Loucy (cell line): ENCODE measurements around the gene CD101.

ENCODE experiments used
- H2AFZ ChIP-seq: fragments of 200-600 bp; sonication (generic); 2 replicates; pipeline ENCODE4 v1.6.0; 2016; ENCODE audit warnings: antibody characterized with exemption, mild to moderate bottlenecking, low read length, moderate library complexity
- H3F3A ChIP-seq: fragments of 200-600 bp; 2 replicates; pipeline ENCODE4 v1.6.0; 2016; ENCODE audit warnings: antibody characterized with exemption, low read depth, mild to moderate bottlenecking
- H3K27me3 ChIP-seq: fragments of 200-600 bp; sonication (generic); 2 replicates; pipeline ENCODE4 v1.6.1; 2014; ENCODE audit warnings: low read length, mild to moderate bottlenecking; ENCODE audit not compliant: insufficient read depth, poor library complexity, severe bottlenecking
- H3K36me3 ChIP-seq: fragments of 200-600 bp; sonication (generic); 2 replicates; pipeline ENCODE4 v1.6.1; 2016; ENCODE audit warnings: low read length; ENCODE audit not compliant: insufficient read depth
- H3K4me1 ChIP-seq: fragments of 200-600 bp; sonication (generic); 2 replicates; pipeline ENCODE4 v1.5.1; 2014; ENCODE audit warnings: low read length, mild to moderate bottlenecking; ENCODE audit not compliant: insufficient read depth, poor library complexity, severe bottlenecking
- H3K4me2 ChIP-seq: fragments of 200-600 bp; sonication (generic); 2 replicates; pipeline ENCODE4 v1.6.0; 2014; ENCODE audit warnings: antibody characterized with exemption, low read length, low read depth, mild to moderate bottlenecking; ENCODE audit not compliant: poor library complexity, severe bottlenecking
- H3K4me3 ChIP-seq: fragments of 200-600 bp; sonication (generic); 2 replicates; pipeline ENCODE4 v1.5.1; 2014; ENCODE audit warnings: low read length, mild to moderate bottlenecking, mixed read lengths; ENCODE audit not compliant: poor library complexity, severe bottlenecking
- H3K79me2 ChIP-seq: fragments of 200-600 bp; sonication (generic); 2 replicates; pipeline ENCODE4 v1.6.1; 2014; ENCODE audit warnings: low read length; ENCODE audit not compliant: insufficient read depth
- H3K9ac ChIP-seq: fragments of 200-600 bp; sonication (generic); 2 replicates; pipeline ENCODE4 v1.6.0; 2014; ENCODE audit warnings: mild to moderate bottlenecking, low read depth, low read length, moderate library complexity; ENCODE audit not compliant: poor library complexity, severe bottlenecking
- H3K9me2 ChIP-seq: fragments of 200-600 bp; sonication (generic); replicated peaks from 2 replicates; pipeline ENCODE4 v1.6.1; 2016; ENCODE audit warnings: low read depth, low read length, mixed read lengths
- H3K9me3 ChIP-seq: fragments of 200-600 bp; sonication (generic); 2 replicates; pipeline ENCODE4 v1.6.1; 2014; ENCODE audit warnings: mild to moderate bottlenecking, antibody characterized with exemption, low read length, low read depth; ENCODE audit not compliant: insufficient read depth
- H4K20me1 ChIP-seq: fragments of 200-600 bp; sonication (generic); 2 replicates; pipeline ENCODE4 v1.6.0; 2014; ENCODE audit warnings: antibody characterized with exemption, low read length, mild to moderate bottlenecking; ENCODE audit not compliant: insufficient read depth, poor library complexity, severe bottlenecking
- EZH2phosphoT487 ChIP-seq: fragments of 200-600 bp; IDR thresholded peaks from 2 replicates; pipeline ENCODE4 v1.6.1; 2018; ENCODE audit warnings: antibody characterized with exemption, mild to moderate bottlenecking, moderate library complexity, borderline replicate concordance
- TF ChIP-seq, protein P1 (sequence below): fragments of 200-600 bp; sonication (generic); conservative IDR thresholded peaks from 2 replicates; pipeline ENCODE4 v1.5.1; 2014; ENCODE audit warnings: mild to moderate bottlenecking, antibody characterized with exemption, low read length

Gene CD101

DNA sequence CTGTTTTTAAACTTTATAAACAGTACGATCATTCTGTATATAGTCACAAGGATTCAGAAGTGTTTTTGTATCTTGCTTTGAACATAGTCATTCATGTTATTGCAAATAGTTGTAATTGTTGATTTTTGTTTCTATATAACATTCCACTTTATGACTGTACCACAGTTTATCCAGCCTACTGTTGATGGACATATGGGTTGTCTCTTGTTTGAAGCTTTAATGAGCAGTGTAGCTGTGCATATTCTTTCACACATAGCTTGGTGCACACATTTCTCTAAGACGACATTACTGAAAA, 6.1 kb downstream of the CD101 start:
- H3K9ac ChIP-seq: no peak overlapping the region
- no peaks in the 10 kb centered on the region for H3K9me3 ChIP-seq
- H3F3A ChIP-seq: no peaks in the 10 kb centered on the region
- no peak overlapping the region for H2AFZ ChIP-seq
- H3K4me3 ChIP-seq: no peak overlapping the region
- peaks cover 15% of the 10 kb centered on the region for H3K4me1 ChIP-seq
- H3K9me2 ChIP-seq: no peaks in the 10 kb centered on the region
- no peak overlapping the region for H3K4me2 ChIP-seq
- TF ChIP-seq, protein P1, sequence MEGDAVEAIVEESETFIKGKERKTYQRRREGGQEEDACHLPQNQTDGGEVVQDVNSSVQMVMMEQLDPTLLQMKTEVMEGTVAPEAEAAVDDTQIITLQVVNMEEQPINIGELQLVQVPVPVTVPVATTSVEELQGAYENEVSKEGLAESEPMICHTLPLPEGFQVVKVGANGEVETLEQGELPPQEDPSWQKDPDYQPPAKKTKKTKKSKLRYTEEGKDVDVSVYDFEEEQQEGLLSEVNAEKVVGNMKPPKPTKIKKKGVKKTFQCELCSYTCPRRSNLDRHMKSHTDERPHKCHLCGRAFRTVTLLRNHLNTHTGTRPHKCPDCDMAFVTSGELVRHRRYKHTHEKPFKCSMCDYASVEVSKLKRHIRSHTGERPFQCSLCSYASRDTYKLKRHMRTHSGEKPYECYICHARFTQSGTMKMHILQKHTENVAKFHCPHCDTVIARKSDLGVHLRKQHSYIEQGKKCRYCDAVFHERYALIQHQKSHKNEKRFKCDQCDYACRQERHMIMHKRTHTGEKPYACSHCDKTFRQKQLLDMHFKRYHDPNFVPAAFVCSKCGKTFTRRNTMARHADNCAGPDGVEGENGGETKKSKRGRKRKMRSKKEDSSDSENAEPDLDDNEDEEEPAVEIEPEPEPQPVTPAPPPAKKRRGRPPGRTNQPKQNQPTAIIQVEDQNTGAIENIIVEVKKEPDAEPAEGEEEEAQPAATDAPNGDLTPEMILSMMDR: no peak
- TF ChIP-seq EZH2phosphoT487: no peak
- no peaks in the 10 kb centered on the region for H3K79me2 ChIP-seq
- H3K27me3 ChIP-seq: no peaks in the 10 kb centered on the region
- H4K20me1 ChIP-seq: no peaks in the 10 kb centered on the region
- no peaks in the 10 kb centered on the region for H3K36me3 ChIP-seq

DNA sequence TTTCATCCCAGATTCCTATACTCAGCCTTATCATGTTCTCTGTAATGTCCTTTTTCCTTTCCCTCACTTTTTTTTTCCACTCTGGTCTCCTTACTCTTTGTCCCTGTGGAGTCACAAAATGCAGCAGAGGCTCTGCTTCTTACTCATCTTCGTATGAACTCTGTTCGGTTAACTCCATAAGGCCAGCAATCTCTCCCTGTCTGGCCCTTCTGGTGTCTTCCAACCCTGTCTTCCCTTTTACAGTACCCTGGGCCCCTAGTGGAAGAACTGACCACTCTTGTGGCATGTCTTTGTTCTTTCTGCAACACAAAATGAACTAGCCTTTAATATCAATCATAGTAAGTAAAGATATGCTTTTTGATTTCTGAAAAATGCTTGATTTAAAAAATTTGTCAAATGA, 7.1 kb downstream of the CD101 start:
- TF ChIP-seq EZH2phosphoT487: no peak
- TF ChIP-seq, protein P1: 0 out of 2 replicates have a peak, but pooled peaks have one; percentile 11
- peak overlapping the region; percentile 57; the same call in 1 of the 2 replicates for H2AFZ ChIP-seq

DNA sequence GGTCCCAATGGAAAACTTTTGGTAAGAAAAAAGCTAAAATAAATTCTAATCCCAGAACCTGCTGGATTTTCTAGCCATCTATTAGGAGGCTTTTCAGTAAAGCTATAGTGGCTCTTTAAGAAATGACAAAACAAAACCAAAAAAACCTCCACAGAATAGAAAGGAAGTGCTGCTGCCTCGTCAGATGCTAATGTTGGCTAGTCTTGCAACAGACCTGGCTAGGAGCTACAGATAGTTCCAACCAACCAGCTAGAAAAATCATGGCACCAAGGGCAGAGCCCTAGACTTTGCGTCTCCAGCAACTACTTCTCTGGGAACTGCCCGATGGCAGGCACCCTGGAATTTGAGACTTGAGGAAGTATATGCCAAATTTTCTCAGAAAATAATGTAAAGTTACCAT, 7.6 kb downstream of the CD101 start:
- Histone ChIP-seq H3K27me3 (no peaks in the 10 kb centered on the region), H4K20me1 (no peaks in the 10 kb centered on the region), H3K9ac (no peak overlapping the region), H3K79me2 (no peaks in the 10 kb centered on the region), H3K4me2 (peak overlapping the region; percentile 39), H3K4me1 (peaks cover 15% of the 10 kb centered on the region), H2AFZ (peak overlapping the region; percentile 57; the same call in 1 of the 2 replicates), H3K9me2 (no peaks in the 10 kb centered on the region), H3K9me3 (no peaks in the 10 kb centered on the region), H3F3A (no peaks in the 10 kb centered on the region), H3K4me3 (no peak overlapping the region), H3K36me3 (no peaks in the 10 kb centered on the region)
- TF ChIP-seq, protein P1: no peak
- no peak for TF ChIP-seq EZH2phosphoT487

More for the DNA sequence above, 7.1 kb downstream of the CD101 start:
- H3K9ac ChIP-seq: no peak overlapping the region
- no peaks in the 10 kb centered on the region for H3K79me2 ChIP-seq
- no peaks in the 10 kb centered on the region for H3K27me3 ChIP-seq
- H3K4me2 ChIP-seq: peak overlapping the region; percentile 39
- no peaks in the 10 kb centered on the region for H3K9me3 ChIP-seq
- no peaks in the 10 kb centered on the region for H3K36me3 ChIP-seq
- peaks cover 15% of the 10 kb centered on the region for H3K4me1 ChIP-seq
- H3F3A ChIP-seq: no peaks in the 10 kb centered on the region
- H3K4me3 ChIP-seq: no peak overlapping the region
- no peaks in the 10 kb centered on the region for H4K20me1 ChIP-seq
- H3K9me2 ChIP-seq: no peaks in the 10 kb centered on the region
